Activated CD8-positive, alpha-beta memory T cell treated with anti-CD3 and anti-CD28 coated beads for 36 hours (primary cell): Measurements from ENCODE around the gene AFF1. TPM values are rescaled to one million over a fixed set of nuclear protein-coding genes. Genes with fewer than 3 reads are reported as not detected.

Source experiments
- CTCF ChIA-PET: fragments of 350-600 bp; sonication (Branson Sonifier 250); formaldehyde crosslinking; loops from one replicate; lab custom pipeline; 2021; ENCODE audit warnings: antibody characterized with exemption; lab: Charles Lee
- POLR2A ChIA-PET: fragments of 350-600 bp; sonication (Branson Sonifier 250); formaldehyde crosslinking; loops from one replicate; lab custom pipeline; 2021; ENCODE audit warnings: antibody characterized with exemption; lab: Charles Lee
- total RNA-seq, 2 experiments: library from RNA; stranded (reverse); gene quantifications; one replicate each; pipeline ENCODE4 v1.2.3, GENCODE V29; 2021

AFF1 gene
- total RNA-seq, 2 experiments from 2014 or later = 29.0 to 34.0 TPM

DNA sequence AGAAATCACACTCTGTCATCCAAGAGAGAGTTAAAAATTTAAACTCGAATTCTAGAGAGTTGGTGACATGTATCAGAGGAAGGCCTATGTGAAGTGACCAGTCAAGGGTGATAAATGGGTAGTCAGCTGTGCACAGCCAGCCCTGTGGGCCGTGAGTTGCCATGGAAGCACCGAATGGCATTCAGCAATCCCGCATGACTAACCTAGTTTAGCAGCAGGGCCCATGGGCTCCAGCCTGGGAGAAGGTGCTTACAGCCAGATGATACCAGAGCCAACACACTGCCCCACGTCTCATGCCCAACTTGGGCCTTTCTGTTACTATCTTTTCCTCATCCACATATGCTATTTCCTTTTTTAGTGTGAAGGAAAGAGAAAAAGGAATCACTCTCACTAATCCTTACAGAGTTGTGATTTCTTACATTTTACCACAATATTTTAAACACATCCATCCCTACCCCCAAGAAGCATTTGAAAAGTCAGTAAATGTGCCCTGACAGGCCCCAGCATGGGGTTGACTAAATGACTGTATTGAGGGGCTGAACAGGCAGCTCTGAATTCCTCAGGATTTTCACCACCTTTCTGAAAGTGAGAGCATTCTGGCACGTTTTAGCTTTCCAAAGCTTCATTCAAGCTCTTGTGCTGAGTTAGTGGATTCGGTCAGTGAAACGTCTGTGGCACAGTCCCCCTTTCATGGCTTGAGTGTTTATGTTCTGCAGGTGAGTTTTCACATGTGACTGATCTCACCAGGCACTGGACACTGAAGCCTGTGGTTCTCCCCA lies 104.2 kb downstream of the AFF1 start:
- CTCF ChIA-PET = no interaction called here
- POLR2A ChIA-PET = no interaction called here

- ChIA-PET POLR2A (no interaction called here), CTCF (no interaction called here)
Measured at GRCh38 chr4:87041141-87041540, 106.3 kb downstream of the AFF1 start.

GRCh38 chr4:87042221-87042620 lies 107.4 kb downstream of the AFF1 start:
- CTCF ChIA-PET = no interaction called here
- POLR2A ChIA-PET = no interaction called here

DNA sequence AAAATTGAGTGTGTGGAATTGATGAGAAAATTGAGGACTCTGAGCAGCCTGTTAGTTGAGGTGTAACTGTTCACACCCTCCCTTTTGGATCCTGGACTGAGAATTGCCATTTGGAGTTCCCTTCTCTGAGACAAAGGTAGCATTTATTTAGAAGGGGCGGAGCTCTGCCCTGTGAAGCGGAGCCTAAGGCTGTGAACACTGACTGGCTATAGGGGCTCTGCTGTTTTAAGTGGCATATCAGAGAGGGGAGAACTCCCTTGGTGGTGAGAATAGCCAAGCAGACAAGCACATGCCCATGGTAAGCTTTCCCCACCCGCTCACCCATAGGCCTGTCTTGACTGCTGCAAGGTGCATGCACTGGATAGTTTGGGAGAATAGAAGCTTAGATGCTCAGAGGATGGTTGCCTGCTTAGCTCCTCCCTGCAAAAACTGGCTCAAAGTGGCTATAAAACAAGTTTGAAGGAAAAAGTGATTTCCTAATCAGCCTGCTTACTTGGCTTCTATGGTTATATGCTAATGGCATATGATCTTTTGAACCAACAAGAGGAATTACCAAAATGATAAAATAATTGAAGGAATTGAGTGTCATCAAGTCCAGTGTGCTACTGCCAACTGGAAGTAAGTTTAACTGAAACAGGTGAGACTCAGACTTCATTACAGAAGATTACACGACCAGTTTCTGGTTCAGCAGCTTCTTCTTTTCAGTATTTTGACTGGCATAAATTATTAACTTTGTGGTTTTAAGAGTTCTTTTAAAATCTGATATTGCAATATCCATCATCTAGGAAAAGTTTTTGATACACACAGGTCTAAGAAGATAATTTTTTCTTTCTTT lies 108.4 kb downstream of the AFF1 start:
- POLR2A ChIA-PET = no interaction called here
- CTCF ChIA-PET = interaction anchor here (0.6 kb wide), 2 partner anchors 102 to 572 kb away, joined by 3 to 6 read pairs; no protein-coding TSS in a partner anchor

GRCh38 chr4:87044511-87045233 lies 109.9 kb downstream of the AFF1 start:
- POLR2A ChIA-PET = no interaction called here
- CTCF ChIA-PET = no interaction called here

DNA sequence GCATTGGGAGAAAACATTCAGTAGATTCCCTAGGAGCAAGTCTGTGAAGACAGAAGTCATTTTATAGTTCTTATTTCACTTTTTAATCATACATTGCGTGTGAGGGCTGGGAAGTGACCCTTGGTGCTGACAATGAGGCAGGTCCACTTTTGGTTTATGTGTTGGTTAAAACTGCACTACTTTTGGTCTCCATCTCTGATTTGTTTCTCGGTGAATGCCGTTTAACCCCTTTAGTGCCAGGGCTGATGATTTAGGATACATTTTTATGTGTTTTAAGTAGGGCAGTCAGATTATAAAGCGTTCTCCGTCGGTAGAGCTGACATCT lies 110.4 kb downstream of the AFF1 start:
- ChIA-PET CTCF (no interaction called here), POLR2A (no interaction called here)

DNA sequence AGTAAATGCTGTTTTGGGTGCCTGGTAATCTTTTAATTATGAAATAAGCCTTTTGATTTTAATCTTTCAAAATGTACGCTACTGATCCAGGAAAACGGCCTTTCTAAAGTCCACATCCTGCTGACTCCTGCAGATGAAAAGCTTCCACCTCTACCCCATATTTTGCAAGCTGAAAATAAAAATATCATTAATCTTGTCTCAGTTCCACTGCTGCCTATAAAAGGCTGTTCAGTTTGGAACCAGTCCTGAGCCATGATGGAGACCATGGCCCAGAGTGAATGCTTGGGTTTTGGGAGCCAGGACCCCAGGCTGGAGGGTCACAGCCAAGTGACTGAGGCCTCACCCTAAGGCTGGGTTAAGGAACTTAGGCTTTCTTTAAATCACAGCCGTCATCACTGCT lies 110.8 kb downstream of the AFF1 start:
- ChIA-PET CTCF (no interaction called here), POLR2A (no interaction called here)

- ChIA-PET POLR2A (no interaction called here), CTCF (no interaction called here)
Measured at GRCh38 chr4:87046121-87046551, 111.3 kb downstream of the AFF1 start.

DNA sequence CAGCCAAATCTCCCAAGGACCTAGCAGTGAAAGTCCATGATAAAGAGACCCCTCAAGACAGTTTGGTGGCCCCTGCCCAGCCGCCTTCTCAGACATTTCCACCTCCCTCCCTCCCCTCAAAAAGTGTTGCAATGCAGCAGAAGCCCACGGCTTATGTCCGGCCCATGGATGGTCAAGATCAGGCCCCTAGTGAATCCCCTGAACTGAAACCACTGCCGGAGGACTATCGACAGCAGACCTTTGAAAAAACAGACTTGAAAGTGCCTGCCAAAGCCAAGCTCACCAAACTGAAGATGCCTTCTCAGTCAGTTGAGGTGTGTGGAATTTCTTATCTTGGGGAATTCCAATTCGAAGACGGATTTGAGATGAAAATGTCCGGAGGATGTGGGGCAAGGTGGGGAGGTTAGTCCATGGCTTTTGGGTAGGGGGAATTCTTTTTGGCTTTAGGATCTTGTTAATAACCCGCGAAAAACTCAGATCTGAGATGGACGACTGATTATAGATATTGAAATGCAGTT lies 112.5 kb downstream of the AFF1 start:
- POLR2A ChIA-PET = no interaction called here
- CTCF ChIA-PET = no interaction called here

DNA sequence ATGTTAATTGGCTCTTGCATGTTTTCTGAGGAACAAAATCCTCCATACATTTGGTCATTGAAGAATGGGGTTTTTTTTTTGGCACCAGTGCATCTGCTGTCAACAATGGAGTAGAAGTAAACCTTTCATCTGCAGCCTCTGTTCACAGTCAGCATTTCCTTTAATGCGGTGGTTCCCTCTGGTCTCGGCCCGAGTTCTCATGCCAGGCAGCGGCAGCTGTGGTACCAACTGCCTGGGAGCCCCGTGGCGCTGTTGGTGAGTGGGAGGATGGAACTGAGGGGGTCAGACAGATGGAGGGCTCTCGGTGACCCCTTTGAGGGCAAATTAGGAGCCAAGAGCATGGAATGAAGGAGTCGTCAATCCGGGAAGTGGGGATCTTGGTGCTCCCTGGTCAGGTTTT lies 114.7 kb downstream of the AFF1 start:
- ChIA-PET POLR2A (no interaction called here), CTCF (no interaction called here)

GRCh38 chr4:87050596-87050995 lies 115.8 kb downstream of the AFF1 start:
- ChIA-PET POLR2A (no interaction called here), CTCF (no interaction called here)

GRCh38 chr4:87051121-87051713 lies 116.4 kb downstream of the AFF1 start:
- ChIA-PET POLR2A (no interaction called here), CTCF (no interaction called here)

GRCh38 chr4:87052615-87053014 lies 117.8 kb downstream of the AFF1 start:
- ChIA-PET CTCF (interaction anchor here (1.4 kb wide), 1 partner anchor 113 kb away, joined by 3 read pairs; no protein-coding TSS in a partner anchor), POLR2A (interaction anchor here (1.0 kb wide), 1 partner anchor 46 kb away, joined by 3 read pairs; no protein-coding TSS in a partner anchor)

GRCh38 chr4:87053176-87053658 lies 118.4 kb downstream of the AFF1 start:
- ChIA-PET CTCF (interaction anchor here (1.4 kb wide), 1 partner anchor 114 kb away, joined by 3 read pairs; no protein-coding TSS in a partner anchor), POLR2A (interaction anchor here (1.0 to 1.2 kb wide), 2 partner anchors 47 to 118 kb away, joined by 3 read pairs; partner anchors contain the start of gene AFF1)

GRCh38 chr4:87053802-87054767 lies 119.3 kb downstream of the AFF1 start:
- ChIA-PET POLR2A (interaction anchor here (0.5 to 1.2 kb wide), 2 partner anchors 20 to 119 kb away, joined by 3 read pairs; partner anchors contain the start of gene AFF1), CTCF (interaction anchor here (0.6 to 0.8 kb wide), 2 partner anchors 117 to 131 kb away, joined by 3 to 4 read pairs; no protein-coding TSS in a partner anchor)

GRCh38 chr4:87054900-87055299 lies 120.1 kb downstream of the AFF1 start:
- ChIA-PET POLR2A (no interaction called here), CTCF (interaction anchor here (0.8 kb wide), 1 partner anchor 132 kb away, joined by 3 read pairs; no protein-coding TSS in a partner anchor)

DNA sequence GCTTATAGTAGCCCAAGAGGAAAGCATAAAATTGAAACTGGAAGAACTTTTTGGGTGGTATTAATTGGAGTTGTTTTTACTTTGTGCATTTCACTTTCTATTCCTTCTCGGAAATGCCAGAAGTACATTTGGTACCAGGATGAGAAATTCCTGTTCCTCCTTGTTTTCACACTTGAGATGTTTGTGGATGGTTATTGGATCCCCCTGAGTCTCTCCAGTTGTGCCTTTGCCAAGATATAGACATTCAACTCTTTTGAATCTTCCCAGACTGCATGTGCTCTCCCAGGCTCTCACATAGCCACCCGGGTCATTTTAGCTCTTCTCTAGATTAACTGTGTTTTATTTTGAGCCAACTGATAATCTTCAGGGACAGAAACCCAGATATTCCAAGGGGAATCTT lies 120.5 kb downstream of the AFF1 start:
- POLR2A ChIA-PET = no interaction called here
- CTCF ChIA-PET = no interaction called here

GRCh38 chr4:87056881-87057280 lies 122.1 kb downstream of the AFF1 start:
- ChIA-PET POLR2A (no interaction called here), CTCF (interaction anchor here (2.8 kb wide), 1 partner anchor 48 kb away, joined by 9 read pairs; no protein-coding TSS in a partner anchor)
